Stimulated activated CD8-positive, alpha-beta memory T cell treated with anti-CD3 and anti-CD28 coated beads, Interleukin-4, amount 100 ng/mL, for 48 hours (primary cell): ENCODE data around the gene GZMB.
A peak's percentile ranks its signal among the peaks of the same experiment; 100 is the strongest.
"Not testable (repeated sequence)": the region's sequence is repeated elsewhere in the genome, so short reads cannot be mapped to it uniquely, and the experiment has no call there.

ENCODE experiments used
- DNase-seq: peaks from one replicate; pipeline ENCODE4 v3.0.0-alpha.2; 2020

Gene GZMB

GRCh38 chr14:24634158-24634557 lies at the start of gene GZMB:
TSS of gene GZMB (minus strand) at chr14:24634190. CDS start at chr14:24634160, 30 bp downstream.
- peak; percentile 91 for DNase-seq

- no peak for DNase-seq
These were observed 47.1 kb upstream of the GZMB start for GRCh38 chr14:24681056-24681455.

- no peak for DNase-seq
These were observed 46.5 kb upstream of the GZMB start for GRCh38 chr14:24680516-24680915.

GRCh38 chr14:24679248-24679961 lies 45.4 kb upstream of the GZMB start:
- no peak for DNase-seq

- peak; percentile 82 for DNase-seq
These were observed 44.8 kb upstream of the GZMB start for GRCh38 chr14:24678801-24679247.

- DNase-seq = no peak
These were observed 44.0 kb upstream of the GZMB start for GRCh38 chr14:24677956-24678355.

- peak; percentile 73 for DNase-seq
These were observed 40.4 kb upstream of the GZMB start for GRCh38 chr14:24674204-24674970.

- peak; percentile 77 for DNase-seq
These were observed 39.7 kb upstream of the GZMB start for GRCh38 chr14:24673534-24674203.

GRCh38 chr14:24673059-24673458 lies 39.1 kb upstream of the GZMB start:
- peak; percentile 38 for DNase-seq

- peak; percentile 73 for DNase-seq
These were observed 36.6 kb upstream of the GZMB start for GRCh38 chr14:24670594-24670993.

GRCh38 chr14:24669651-24670050 lies 35.7 kb upstream of the GZMB start:
- no peak for DNase-seq

GRCh38 chr14:24665440-24665991 lies 31.5 kb upstream of the GZMB start:
- DNase-seq = peak; percentile 69

GRCh38 chr14:24664366-24664765 lies 30.4 kb upstream of the GZMB start:
- DNase-seq = no peak

GRCh38 chr14:24662753-24663152 lies 28.8 kb upstream of the GZMB start:
- DNase-seq = no peak

GRCh38 chr14:24659916-24660570 lies 26.1 kb upstream of the GZMB start:
- DNase-seq = no peak

GRCh38 chr14:24648361-24648760 lies 14.4 kb upstream of the GZMB start:
- DNase-seq = not testable (repeated sequence)

GRCh38 chr14:24639905-24640304 lies 5.9 kb upstream of the GZMB start:
- DNase-seq = no peak

- DNase-seq = no peak
These were observed 5.3 kb upstream of the GZMB start for GRCh38 chr14:24639270-24639669.

- peak; percentile 47 for DNase-seq
These were observed 637 bp downstream of the GZMB start for GRCh38 chr14:24633353-24633752.

- peak; percentile 54 for DNase-seq
These were observed 1.2 kb downstream of the GZMB start for GRCh38 chr14:24632761-24633160.

GRCh38 chr14:24632336-24632735 lies 1.7 kb downstream of the GZMB start:
- peak; percentile 53 for DNase-seq

GRCh38 chr14:24631749-24632335 lies 2.1 kb downstream of the GZMB start:
- peak; percentile 64 for DNase-seq
